Femur (tissue), 1 donor: Measurements from ENCODE around the gene TGFBI.
A peak's percentile ranks its signal among the peaks of the same experiment; 100 is the strongest.

Source experiments
- DNase-seq: peaks from one replicate; pipeline ENCODE4 v3.0.0-alpha.2; 2017

TGFBI gene

GRCh38 chr5:136094913-136095641 is 66.3 kb downstream of the TGFBI start:
- DNase-seq: no peak

- no peak for DNase-seq
These were observed 69.4 kb downstream of the TGFBI start for GRCh38 chr5:136098176-136098575.

DNA sequence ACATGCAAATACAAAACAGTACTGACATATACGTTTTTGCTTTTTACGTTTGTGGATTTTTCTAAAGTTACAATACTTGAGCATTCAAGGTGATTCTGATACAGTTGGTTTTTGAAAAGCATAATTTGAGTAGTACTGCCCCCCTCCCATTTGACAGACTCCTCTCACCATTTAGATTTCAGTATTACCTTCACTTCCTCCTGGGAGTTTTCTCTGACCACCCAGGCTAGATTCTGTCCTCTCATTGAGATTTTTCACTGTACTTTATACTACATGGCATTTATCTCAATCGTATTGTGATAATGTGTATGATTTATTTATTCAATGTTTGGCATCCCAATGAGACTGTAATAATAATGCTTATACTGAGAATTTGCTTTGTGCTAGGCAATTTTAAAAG is 71.1 kb downstream of the TGFBI start:
- no peak for DNase-seq

- no peak for DNase-seq
These were observed 73.1 kb downstream of the TGFBI start for GRCh38 chr5:136101884-136102283.

DNA sequence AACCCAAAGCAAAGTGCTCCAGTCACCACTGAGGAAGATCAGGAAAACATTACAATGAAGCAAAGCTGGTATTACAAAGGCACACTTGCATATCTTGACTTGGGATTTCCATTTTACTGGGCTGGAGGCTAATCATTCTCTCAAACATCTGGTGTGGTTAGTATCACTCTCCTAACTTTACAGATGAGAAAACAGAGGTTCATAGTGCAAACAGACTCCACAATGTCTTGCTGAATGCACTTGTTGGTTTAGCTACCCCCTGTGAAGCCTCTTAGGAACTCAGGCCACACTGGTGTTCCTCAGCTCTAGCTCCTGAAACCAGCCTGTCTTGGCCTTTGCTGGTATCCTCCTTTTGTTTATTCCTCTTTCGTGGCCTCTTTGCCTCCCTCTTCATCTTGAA is 74.3 kb downstream of the TGFBI start:
- DNase-seq: no peak

DNA sequence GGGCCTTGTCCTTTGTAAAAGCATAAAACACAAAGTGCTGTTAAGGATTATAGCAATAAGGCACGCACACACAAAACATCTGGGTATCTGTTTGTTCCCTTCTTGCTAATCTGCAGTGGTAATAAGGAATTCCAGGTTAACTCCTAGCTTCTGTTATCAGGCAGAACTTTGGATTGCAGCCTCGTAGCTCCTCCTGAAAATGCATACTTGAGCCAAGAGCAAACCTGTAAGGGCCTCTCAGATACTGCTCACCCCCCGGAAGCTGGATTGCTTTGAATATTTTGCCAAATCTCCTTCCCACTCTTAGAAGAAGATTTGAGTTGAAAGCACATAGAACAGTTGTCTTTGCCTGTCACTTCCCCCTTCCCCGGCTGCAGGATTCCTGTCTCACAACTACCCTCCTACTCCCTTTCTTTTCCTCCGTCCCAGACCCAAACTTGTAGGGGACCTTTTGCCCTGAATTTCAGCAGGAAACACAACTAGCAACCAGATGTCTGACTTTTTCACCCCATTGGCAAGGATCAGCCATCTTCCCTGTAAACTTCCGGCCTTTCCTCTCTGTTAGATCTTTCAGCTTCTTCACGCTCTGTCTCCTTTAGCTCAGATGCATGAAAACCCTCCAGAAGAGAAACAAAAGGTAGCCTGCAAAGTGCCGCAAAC is 75.6 kb downstream of the TGFBI start:
- DNase-seq: peak; percentile 42

DNA sequence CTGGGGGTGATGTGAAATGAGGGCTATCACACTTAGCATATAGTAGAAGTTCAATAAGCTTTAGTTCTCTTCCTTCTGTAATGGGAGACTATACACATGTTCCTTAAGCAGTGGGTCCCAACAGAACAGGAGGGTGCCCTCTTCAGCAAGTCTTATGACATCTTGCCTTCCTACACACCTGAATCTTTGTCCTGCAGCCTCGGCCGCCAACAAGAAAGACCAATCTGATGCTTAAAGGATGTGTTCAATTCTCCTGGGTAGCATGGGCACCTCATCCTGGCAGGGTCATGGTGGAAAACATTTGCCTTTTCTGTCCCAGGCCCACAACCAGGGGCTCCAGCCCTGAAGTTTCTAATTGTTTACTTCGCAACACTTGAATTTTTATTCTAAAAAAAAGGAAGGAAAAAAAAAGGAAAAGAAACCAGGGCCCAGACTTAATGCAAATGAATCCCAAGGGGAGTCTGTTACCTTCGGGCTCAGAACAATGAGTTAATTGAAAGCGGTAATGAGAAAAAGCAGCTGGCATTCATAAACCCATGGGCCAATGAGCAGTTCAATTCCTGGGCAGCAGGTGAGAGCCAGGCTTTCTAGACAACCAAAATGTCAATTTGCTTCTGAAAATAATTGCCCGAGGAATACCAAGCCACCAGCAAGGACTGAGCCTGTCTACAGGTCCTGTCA is 77.7 kb downstream of the TGFBI start:
- no peak for DNase-seq

- DNase-seq: no peak
These were observed 79.4 kb downstream of the TGFBI start for GRCh38 chr5:136108180-136108611.

DNA sequence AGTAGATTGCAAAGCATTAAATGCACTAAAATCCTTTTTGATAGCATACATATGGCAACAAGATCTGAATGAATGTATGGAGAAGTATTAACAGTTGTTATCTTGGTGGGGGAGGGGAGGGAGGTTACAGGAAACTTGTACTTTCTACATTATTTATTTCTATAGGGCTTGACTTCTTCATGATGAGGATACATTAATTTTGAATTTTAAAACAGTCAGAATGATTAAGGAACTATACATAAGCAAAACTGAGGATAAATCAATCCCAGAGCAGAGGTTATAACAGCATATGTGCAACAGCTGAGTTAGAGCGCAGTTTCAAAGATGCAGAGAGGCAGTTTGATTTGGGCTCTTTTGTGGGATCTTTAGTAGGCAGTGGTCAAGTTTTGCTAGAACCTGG is 80.0 kb downstream of the TGFBI start:
- no peak for DNase-seq

DNA sequence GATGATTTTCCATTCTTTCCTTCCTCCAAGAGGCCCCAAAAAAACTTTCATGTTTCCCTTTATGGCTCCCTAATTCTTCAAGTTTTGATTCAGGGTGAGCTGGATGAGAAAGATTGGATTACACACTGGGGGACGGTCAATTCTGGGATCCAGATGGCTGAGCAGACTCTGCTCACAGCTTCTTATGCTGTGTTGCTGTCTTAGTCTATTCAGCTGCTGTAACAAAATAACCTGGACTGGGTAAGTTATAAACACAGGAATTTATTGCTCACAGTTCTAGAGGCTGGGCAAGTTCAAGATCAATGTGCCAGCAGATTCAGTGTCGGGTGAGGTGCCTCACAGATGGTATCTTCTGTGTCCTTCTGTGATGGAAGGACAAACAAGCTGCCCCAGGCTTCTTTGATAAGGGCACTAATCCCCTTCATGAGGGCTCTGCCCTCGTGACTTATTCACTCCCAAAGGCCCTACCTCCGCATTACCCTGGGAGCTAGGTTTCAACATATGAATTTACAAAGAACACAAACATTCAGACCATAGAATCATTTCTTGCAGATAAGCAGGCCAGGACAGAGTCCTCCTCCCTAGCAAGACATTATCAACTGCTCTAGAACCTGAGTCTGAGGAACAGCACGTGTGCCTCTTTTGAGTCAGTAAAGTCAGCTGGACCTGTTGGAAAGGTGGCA is 80.8 kb downstream of the TGFBI start:
- DNase-seq: no peak
